ENCODE results near the gene PTH1R.
A peak's percentile ranks its signal among the peaks of the same experiment; 100 is the strongest.

PTH1R gene

DNA sequence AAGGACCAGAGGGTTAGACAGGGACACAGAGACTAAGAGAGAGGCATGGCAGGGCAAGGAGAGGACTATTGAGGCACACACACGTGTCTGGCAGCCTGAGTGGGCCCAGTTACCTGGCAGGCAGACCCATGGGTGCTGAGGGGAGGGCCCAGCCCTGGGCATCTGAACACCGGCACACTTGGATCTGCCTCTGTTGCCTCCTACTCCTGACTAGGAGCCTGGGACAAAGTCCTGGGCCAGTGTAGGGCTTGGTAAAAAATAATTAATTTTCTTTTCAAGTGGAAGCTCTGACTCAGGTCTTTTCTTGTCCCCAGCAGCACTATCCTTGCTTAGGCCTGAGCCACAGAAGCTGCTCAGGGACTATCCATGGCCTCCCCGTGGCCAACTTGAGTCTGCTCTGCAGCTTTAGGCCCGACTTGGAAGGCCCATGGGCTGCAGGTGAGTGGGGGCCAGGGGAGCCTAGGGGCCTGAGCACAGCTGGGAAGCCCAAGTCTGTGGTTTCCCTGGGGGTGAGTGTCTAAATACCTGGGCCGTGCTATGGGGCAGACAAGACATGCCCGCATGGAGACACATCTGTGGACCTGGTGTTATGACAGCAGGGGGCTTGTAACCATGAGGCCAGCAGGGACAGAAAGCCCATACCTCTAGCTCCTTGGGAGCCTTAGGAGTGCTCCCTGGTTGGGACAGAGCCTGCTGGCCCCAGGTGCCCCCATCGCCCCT lies at the start of gene PTH1R:
Gene PTH1R, plus strand, starts transcription at position 316 of the 720 bp plus-strand sequence. CDS start 5,839 bp downstream, outside the sequence.
- DNase-seq: no peak

DNA sequence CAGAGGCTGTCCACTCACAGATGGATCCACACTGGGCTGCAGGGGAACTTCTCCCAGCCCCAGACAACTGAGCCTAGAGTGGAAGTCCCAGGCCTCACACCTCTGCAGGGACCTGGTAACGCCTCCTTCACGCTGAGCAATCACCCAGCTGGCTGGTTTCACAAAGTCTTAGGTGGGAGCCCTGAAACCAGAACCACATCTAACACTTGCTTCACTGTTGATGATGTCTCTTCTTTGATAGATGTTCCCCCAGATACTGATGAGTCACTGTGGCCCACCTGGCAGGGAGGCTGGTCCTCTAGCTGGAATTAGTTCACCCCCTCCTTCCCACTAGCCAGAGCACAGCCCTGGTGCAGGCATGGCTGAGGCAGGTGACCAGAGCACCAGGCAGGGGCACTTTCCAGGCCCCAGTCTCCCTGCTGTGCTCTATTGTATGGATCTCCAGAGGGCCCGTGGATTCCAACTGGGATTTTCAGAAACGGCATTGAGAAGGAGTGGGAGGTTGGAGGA lies 47.8 kb upstream of the PTH1R start:
- DNase-seq: no peak

GRCh38 chr3:46830801-46831200 lies 46.7 kb upstream of the PTH1R start:
- DNase-seq: no peak

DNA sequence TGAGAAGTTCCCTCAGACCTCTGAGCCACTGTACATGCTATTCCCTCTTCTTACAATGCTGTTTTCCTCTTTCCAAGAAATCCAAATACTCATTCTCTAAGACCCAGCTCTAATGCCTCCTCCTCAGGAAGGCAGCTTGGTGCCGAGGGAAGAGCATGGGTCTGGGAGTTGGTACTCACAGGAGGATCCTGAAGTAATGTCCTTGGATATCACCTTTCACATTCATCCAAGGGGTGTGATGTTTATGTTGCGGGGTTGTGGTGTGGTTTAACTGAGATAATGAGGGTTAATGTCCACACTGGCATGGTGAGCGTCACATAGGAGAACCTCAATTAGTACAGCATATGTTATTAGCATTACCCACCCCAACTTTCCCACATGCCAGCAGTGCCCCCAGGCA lies 46.2 kb upstream of the PTH1R start:
- no peak for DNase-seq

DNA sequence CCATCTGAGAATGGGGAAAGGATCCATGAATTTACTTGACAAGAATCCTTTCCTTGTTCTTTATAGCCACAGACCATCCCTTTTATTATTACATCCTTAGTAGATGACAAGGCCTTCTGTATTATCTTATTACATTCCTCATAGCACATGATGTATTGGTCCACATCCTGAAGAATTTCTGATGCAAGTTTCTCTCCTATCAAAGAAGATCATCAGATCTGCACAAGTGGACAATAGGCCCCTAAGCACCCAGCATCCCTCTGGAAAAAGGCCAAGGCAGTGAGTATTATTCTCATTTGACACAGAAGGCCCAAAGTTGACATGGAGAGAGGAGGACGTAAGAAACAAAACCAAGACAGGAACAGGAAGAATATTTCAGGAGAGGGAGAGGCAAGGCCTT lies 45.7 kb upstream of the PTH1R start:
- DNase-seq: no peak

- DNase-seq: no peak
Observed at GRCh38 chr3:46833346-46834300, 43.9 kb upstream of the PTH1R start.

- no peak for DNase-seq
Observed at GRCh38 chr3:46835054-46835453, 42.5 kb upstream of the PTH1R start.

DNA sequence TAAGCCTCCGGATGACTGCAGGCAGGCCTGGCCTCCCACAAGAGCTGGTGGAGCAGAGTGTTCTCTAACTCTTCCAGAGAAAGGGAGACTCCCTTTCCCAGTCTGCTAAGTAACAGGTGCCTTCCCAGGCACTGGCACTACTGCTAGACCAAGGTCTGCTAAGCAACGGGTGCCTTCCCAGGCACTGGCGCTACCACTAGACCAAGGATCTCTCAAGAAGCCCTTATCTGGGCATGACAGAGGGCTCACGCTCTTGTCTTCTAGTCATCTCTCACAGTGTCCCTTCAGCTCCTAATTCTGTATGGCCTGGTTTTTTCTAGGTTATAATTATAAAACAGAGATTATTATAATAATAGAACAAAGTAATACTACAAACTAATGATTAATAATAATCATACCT lies 42.0 kb upstream of the PTH1R start:
- no peak for DNase-seq

GRCh38 chr3:46838301-46838700 lies 39.2 kb upstream of the PTH1R start:
- DNase-seq: no peak

DNA sequence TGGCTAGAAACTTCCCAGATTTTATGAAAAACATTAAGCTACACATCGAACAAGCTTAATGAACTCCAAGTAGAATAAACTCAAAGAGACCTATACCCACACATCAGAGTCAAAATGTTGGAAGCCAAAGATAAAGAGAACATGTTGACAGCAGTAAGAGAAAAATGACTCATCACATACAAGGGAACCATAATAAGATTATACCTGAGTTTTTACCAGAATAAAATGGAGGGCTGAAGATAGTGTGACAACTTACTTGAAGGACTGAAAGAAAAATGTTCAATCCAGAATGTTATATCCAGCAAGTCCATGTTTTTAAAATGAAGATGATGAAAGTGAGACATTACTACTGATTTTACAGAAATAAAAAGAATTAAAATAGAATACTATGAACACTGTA lies 37.0 kb upstream of the PTH1R start:
- no peak for DNase-seq

GRCh38 chr3:46843508-46843907 lies 34.0 kb upstream of the PTH1R start:
- no peak for DNase-seq

GRCh38 chr3:46844397-46844796 lies 33.1 kb upstream of the PTH1R start:
- DNase-seq: no peak

GRCh38 chr3:46844881-46845312 lies 32.6 kb upstream of the PTH1R start:
- DNase-seq: peak; percentile 59

GRCh38 chr3:46845397-46845859 lies 32.1 kb upstream of the PTH1R start:
- DNase-seq: peak; percentile 92

DNA sequence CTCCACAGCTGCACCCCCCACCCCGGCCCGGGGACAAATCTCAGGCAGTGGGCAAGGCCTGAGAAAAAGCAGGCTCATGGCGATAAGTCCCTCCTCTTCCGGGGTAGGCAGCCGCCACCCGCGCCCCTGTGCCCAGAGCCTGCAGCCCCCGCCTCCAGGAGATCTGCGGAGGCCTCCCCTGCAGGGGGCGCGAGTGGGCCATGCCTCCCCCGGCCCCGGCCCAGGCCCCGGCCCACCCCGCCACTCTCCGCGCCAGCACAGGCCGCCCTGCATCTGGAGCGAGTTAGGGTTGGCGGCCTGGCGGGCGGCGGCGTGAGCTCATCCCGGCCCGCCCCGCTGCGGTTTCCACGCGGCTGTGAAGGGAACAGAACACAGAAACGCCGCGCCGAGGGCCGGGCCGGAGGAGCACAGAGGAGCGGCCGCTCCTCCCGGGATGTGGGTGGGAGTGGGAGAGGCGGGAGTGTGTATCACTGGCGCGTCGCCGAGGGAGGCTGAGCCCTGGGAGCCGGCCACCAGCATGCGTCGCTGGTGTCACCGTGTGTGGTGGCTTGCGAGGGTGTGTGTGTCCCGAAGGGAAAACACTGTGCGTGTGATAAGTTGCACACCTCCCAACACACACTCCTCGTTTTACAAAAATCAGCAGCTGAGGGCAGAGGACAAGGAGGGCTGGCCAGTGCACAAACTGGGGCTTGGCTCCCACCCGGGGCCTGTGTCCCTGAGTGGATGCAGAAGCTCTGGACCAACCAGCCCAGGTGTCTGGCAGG lies 31.5 kb upstream of the PTH1R start:
- DNase-seq: peak; percentile 97

- no peak for DNase-seq
Observed at GRCh38 chr3:46846624-46847542, 30.6 kb upstream of the PTH1R start.

- no peak for DNase-seq
Observed at GRCh38 chr3:46847744-46848143, 29.8 kb upstream of the PTH1R start.

DNA sequence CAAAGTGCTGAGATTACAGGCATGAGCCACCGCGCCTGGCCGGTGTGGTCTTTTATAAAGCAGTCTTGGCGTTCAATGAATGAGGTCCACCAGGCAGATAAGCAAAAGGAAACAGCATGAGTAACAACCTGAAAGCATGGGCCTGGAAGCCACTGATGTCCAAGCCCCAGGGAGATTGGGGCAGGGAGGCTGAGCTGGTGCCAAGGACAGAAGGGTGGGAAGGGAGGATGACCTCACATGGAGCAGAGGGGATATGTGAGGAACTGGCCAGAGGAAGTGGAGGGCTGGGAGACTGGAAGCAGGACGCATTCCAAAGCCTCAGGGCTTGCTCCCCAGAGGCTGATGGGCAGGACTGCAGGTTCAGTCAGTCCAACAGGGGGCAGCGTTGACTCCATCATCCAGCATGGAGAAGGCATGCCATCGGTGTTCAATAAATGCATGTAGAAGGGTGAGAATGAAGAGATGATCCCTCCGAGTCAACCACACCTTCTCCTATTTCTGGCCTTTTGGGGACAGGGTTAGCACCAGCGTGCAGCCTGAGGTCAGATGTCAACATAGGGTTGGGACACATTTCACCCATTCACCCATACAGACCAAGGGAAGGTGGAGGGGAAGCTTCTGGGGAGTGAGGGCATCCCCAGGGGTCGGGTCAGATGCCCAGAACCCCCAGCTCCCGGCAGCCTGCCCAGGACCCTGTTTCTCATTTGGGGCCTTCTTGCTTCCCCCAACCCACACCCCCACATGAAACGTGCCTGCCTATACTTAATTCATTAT lies 29.1 kb upstream of the PTH1R start:
- peak; percentile 92 for DNase-seq

GRCh38 chr3:46849045-46849631 lies 28.4 kb upstream of the PTH1R start:
- DNase-seq: no peak

DNA sequence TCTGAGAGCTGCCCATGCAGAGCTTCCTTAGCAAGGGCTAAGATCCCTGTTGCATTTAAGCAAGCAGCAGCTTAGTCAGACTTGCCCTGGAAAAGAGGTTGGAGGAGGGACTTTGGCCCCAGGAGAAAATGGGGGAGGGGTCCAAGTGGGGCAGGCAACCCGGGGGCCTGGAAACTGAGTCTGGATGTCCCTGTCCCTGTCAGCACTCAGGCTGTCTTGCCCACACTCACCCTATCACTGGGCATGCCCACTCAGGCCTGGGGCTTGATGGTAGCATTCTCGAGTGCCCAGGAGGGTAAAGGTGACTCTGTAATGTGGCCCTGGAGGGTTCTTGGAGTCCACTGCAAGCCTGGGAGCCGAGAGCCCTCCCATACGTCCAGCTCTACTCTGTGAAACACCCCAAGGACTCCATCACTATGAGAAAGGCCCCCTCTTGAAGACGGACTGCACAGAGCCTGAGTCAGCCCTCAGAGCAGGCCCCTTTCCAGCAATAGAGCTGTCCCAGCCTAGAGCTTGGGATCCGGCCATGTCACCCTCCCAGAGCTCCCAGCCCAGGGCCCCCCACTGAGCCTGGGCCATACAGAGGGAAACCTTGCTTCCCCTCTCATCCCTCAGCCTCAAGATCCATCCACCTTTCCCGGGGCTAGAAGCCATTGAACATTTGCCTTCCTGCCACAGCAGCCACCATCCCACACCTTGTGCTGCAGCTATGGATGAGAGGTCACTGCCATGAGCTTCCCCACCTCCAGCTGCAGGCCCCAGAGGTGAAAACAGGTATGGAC lies 27.6 kb upstream of the PTH1R start:
- DNase-seq: peak; percentile 49
